SK-N-SH (cell line): Measurements from ENCODE around the gene NEGR1.

ENCODE experiments used
- EP300 ChIP-seq, 2 experiments: IDR thresholded peaks; 2 replicates each; pipeline versions ENCODE4 v1.4.0 to v1.6.1; 2012; ENCODE audit warnings: borderline replicate concordance in 1 of 2, low read depth in 1 of 2, low read length in 1 of 2
- EZH2phosphoT487 ChIP-seq: fragments of 200-600 bp; sonication (generic); IDR thresholded peaks from 2 replicates; pipeline ENCODE4 v1.6.1; 2017; ENCODE audit warnings: low read depth, mixed run types, mild to moderate bottlenecking, antibody characterized with exemption, moderate library complexity, borderline replicate concordance
- GATA2 ChIP-seq: sonication (generic); formaldehyde crosslinking; IDR thresholded peaks from 2 replicates; pipeline ENCODE4 v1.5.0; 2020; ENCODE audit warnings: mild to moderate bottlenecking, missing genetic modification reagents
- JUND ChIP-seq: IDR thresholded peaks from 2 replicates; pipeline ENCODE4 v1.4.0; 2012
- MXI1 ChIP-seq: IDR thresholded peaks from 2 replicates; pipeline ENCODE4 v1.6.1; 2012; ENCODE audit warnings: mild to moderate bottlenecking, low read depth, low read length, improper control_type of control experiment
- POLR2AphosphoS5 ChIP-seq: IDR thresholded peaks from 2 replicates; pipeline ENCODE4 v1.6.1; 2012; ENCODE audit warnings: low read depth, low read length
- RAD21 ChIP-seq: IDR thresholded peaks from 2 replicates; pipeline ENCODE4 v1.6.1; 2012; ENCODE audit warnings: mild to moderate bottlenecking, low read length
- RCOR1 ChIP-seq: fragments of 150-350 bp; IDR thresholded peaks from 2 replicates; pipeline ENCODE4 v1.6.1; 2017; ENCODE audit warnings: antibody characterized with exemption, low read length
- RFX5 ChIP-seq: IDR thresholded peaks from 2 replicates; pipeline ENCODE4 v1.6.1; 2012; ENCODE audit warnings: mild to moderate bottlenecking, improper control_type of control experiment, low read length
- USF2 ChIP-seq: fragments of 150-350 bp; IDR thresholded peaks from 2 replicates; pipeline ENCODE4 v1.6.1; 2017; ENCODE audit warnings: antibody characterized with exemption, low read length, low read depth, borderline replicate concordance
- TF ChIP-seq, protein P1 (sequence below): fragments of 200-600 bp; sonication (generic); IDR thresholded peaks from 2 replicates; pipeline ENCODE4 v1.6.1; 2017; ENCODE audit warnings: antibody characterized with exemption, mild to moderate bottlenecking, moderate library complexity

DNA sequence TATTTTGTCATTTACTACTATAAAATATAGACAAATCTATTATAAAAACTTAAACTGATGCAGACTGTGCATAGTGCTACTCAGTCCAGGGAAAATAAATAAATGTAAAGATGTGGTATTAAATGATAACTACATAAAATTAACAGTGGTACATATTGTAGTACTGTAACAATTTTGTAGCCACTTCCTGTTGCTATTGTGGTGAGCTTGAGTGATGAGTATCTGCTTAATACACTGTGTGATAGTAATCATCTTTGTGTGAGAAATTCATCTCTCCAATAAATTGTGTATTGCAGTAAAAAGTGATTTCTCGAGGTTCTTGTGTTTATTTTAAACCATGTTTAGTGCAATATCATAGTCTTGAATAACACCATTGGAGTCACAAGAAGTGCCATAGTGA, 848.1 kb downstream of the NEGR1 start:
- TF ChIP-seq, protein P1, sequence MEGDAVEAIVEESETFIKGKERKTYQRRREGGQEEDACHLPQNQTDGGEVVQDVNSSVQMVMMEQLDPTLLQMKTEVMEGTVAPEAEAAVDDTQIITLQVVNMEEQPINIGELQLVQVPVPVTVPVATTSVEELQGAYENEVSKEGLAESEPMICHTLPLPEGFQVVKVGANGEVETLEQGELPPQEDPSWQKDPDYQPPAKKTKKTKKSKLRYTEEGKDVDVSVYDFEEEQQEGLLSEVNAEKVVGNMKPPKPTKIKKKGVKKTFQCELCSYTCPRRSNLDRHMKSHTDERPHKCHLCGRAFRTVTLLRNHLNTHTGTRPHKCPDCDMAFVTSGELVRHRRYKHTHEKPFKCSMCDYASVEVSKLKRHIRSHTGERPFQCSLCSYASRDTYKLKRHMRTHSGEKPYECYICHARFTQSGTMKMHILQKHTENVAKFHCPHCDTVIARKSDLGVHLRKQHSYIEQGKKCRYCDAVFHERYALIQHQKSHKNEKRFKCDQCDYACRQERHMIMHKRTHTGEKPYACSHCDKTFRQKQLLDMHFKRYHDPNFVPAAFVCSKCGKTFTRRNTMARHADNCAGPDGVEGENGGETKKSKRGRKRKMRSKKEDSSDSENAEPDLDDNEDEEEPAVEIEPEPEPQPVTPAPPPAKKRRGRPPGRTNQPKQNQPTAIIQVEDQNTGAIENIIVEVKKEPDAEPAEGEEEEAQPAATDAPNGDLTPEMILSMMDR, result no peak
- TF ChIP-seq RAD21 (no peak), EP300 (IDR thresholded peaks at IDR 0.05; ENCODE audit: borderline replicate concordance in 1 of 2, low read depth in 1 of 2, low read length in 1 of 2) (no peak), RCOR1 (no peak), GATA2 (CRISPR knock-in tag) (no peak), POLR2AphosphoS5 (no peak), MXI1 (no peak), EZH2phosphoT487 (no peak), USF2 (no peak), RFX5 (no peak), JUND (no peak)
